BE2C (cell line): ENCODE measurements around the gene QARS1.

ENCODE experiments used
- DNase-seq: peaks from one replicate; pipeline ENCODE4 v3.0.0-alpha.2; 2020
- H3K27me3 ChIP-seq: fragments of 250-450 bp; sonication (Bioruptor Pico); 2 replicates; pipeline ENCODE4 v1.5.1; 2020; ENCODE audit warnings: mild to moderate bottlenecking
- H3K36me3 ChIP-seq: fragments of 250-450 bp; sonication (Bioruptor Pico); 2 replicates; pipeline ENCODE4 v1.5.1; 2020; ENCODE audit warnings: mild to moderate bottlenecking
- H3K4me1 ChIP-seq: fragments of 250-450 bp; sonication (Bioruptor Pico); 2 replicates; pipeline ENCODE4 v1.5.1; 2020
- H3K4me3 ChIP-seq: 2 replicates; pipeline ENCODE4 v1.5.1; 2011; ENCODE audit warnings: low read depth, low read length
- H3K9me3 ChIP-seq: fragments of 250-450 bp; sonication (Bioruptor Pico); 2 replicates; pipeline ENCODE4 v1.5.1; 2020
- CTCF ChIP-seq: IDR thresholded peaks from 2 replicates; pipeline ENCODE4 v1.5.1; 2012; ENCODE audit warnings: mild to moderate bottlenecking, low read depth, low read length

QARS1 gene

GRCh38 chr3:49098910-49099630 lies 5.5 kb downstream of the QARS1 start:
- Histone ChIP-seq H3K4me1 (peaks cover 6% of the 10 kb centered on the region), H3K27me3 (no peaks in the 10 kb centered on the region), H3K9me3 (no peaks in the 10 kb centered on the region), H3K36me3 (peaks cover 23% of the 10 kb centered on the region), H3K4me3 (no peak overlapping the region)
- no peak for TF ChIP-seq CTCF
- no peak for DNase-seq

- Histone ChIP-seq H3K4me1 (peaks cover 6% of the 10 kb centered on the region), H3K4me3 (no peak overlapping the region), H3K27me3 (no peaks in the 10 kb centered on the region), H3K9me3 (no peaks in the 10 kb centered on the region), H3K36me3 (peaks cover 23% of the 10 kb centered on the region)
- TF ChIP-seq CTCF: no peak
- peak; percentile 89 for DNase-seq
Observed at GRCh38 chr3:49098429-49098828, 6.1 kb downstream of the QARS1 start.

- Histone ChIP-seq H3K4me1 (peaks cover 5% of the 10 kb centered on the region), H3K36me3 (peaks cover 10% of the 10 kb centered on the region), H3K4me3 (peak within 1 kb of the TSS; percentile 86), H3K27me3 (no peaks in the 10 kb centered on the region), H3K9me3 (no peaks in the 10 kb centered on the region)
- DNase-seq: peak; percentile 92
- TF ChIP-seq CTCF: peak; percentile 51
Observed at GRCh38 chr3:49093853-49094767, 10.4 kb downstream of the QARS1 start, which contains the start of gene QRICH1. Gene QRICH1, minus strand, starts transcription at chr3:49094071. Its CDS starts 17,054 bp downstream, at chr3:49077017.

GRCh38 chr3:49092938-49093852 lies 11.4 kb downstream of the QARS1 start:
- TF ChIP-seq CTCF: no peak
- H3K36me3 ChIP-seq: peaks cover 5% of the 10 kb centered on the region; the same call in 1 of the 2 replicates
- no peaks in the 10 kb centered on the region for H3K9me3 ChIP-seq
- peak overlapping the region; percentile 86 for H3K4me3 ChIP-seq
- no peaks in the 10 kb centered on the region for H3K4me1 ChIP-seq
- peak; percentile 75 for DNase-seq
- no peaks in the 10 kb centered on the region for H3K27me3 ChIP-seq

- TF ChIP-seq CTCF: no peak
- no peak overlapping the region for H3K4me3 ChIP-seq
Observed at GRCh38 chr3:49081429-49081828, 23.1 kb downstream of the QARS1 start.

More at GRCh38 chr3:49081429-49081828, 23.1 kb downstream of the QARS1 start:
- DNase-seq: no peak
- Histone ChIP-seq H3K27me3 (no peaks in the 10 kb centered on the region), H3K36me3 (no peaks in the 10 kb centered on the region; the same call in none of the 2 replicates), H3K9me3 (no peaks in the 10 kb centered on the region), H3K4me1 (no peaks in the 10 kb centered on the region)
